Gastrocnemius medialis (tissue), 4 donors: ENCODE data around the gene ADH4.

Experiments
- POLR2A ChIP-seq, 2 donors: fragments of 450-650 bp; IDR thresholded peaks; one replicate each; pipeline ENCODE4 v1.6.1; 2017; ENCODE audit warnings: antibody characterized with exemption in 2 of 2, mild to moderate bottlenecking in 2 of 2, moderate library complexity in 2 of 2
- TF ChIP-seq, protein P1 (sequence below), 5 experiments: fragments of 450-650 bp in 3 of 5; fragments of 200-600 bp in 2 of 5; sonication (generic) in 2 of 5; IDR thresholded peaks in 4 of 5; conservative IDR thresholded peaks in 1 of 5; 1 replicate in 4 of 5; 2 replicates in 1 of 5; pipeline ENCODE4 v1.5.1; 2016 to 2019; ENCODE audit warnings: antibody characterized with exemption in 5 of 5, mild to moderate bottlenecking in 3 of 5, moderate library complexity in 3 of 5

DNA sequence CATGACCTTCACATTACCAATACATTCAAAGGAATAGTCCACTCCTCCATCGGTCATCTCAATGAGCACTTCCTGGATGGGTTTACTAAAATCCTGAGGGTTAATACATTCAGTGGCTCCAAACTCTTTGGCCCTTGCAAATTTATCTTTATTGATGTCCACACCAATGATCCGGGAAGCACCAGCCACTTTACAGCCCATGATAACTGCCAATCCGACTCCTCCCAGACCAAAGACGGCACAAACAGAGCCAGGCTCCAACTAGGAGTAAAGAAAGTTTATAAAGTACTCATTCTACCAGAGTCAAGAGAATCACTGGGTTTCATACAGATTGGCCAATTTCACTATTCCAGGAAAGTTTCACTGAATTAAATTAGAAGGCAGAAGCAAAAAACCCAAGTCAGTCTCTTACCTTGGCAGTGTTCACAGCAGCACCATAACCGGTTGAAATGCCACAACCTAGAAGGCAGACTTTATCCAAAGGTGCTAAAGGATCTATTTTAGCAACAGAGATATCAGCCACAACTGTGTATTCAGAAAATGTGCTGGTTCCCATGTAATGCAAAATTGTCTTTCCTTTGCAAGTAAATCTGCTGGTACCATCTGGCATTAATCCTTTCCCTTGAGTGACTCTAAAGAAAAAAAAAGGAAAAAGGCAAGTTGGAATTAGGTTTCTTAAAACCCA is 67.7 kb downstream of the ADH4 start:
- TF ChIP-seq, protein P1, sequence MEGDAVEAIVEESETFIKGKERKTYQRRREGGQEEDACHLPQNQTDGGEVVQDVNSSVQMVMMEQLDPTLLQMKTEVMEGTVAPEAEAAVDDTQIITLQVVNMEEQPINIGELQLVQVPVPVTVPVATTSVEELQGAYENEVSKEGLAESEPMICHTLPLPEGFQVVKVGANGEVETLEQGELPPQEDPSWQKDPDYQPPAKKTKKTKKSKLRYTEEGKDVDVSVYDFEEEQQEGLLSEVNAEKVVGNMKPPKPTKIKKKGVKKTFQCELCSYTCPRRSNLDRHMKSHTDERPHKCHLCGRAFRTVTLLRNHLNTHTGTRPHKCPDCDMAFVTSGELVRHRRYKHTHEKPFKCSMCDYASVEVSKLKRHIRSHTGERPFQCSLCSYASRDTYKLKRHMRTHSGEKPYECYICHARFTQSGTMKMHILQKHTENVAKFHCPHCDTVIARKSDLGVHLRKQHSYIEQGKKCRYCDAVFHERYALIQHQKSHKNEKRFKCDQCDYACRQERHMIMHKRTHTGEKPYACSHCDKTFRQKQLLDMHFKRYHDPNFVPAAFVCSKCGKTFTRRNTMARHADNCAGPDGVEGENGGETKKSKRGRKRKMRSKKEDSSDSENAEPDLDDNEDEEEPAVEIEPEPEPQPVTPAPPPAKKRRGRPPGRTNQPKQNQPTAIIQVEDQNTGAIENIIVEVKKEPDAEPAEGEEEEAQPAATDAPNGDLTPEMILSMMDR (IDR thresholded peaks at IDR 0.05 in 4 of 5, conservative IDR thresholded peaks at IDR 0.05 in 1 of 5): no peak
- no peak for TF ChIP-seq POLR2A (IDR thresholded peaks at IDR 0.05)
